C4-2B (cell line): ENCODE results near the gene LRBA.

ENCODE experiments used
- CTCF ChIP-seq: fragments of 450-650 bp; conservative IDR thresholded peaks from 2 replicates; pipeline ENCODE4 v1.5.1; 2017; ENCODE audit warnings: mild to moderate bottlenecking
- ZFX ChIP-seq: fragments of 450-650 bp; IDR thresholded peaks from 2 replicates; pipeline ENCODE4 v1.6.1; 2017

- no peak for TF ChIP-seq CTCF
- no peak for TF ChIP-seq ZFX
These were observed 672.1 kb downstream of the LRBA start for GRCh38 chr4:150342945-150343344.
